B cell (primary cell): ENCODE measurements around the gene RGS9BP. TPM values are rescaled to one million over a fixed set of nuclear protein-coding genes. Genes with fewer than 3 reads are reported as not detected.

Experiments
- ATAC-seq: fragments of 200-7000 bp; cut with Tn5 transposase; one replicate; pipeline ENCODE4 v1.10.0; 2021; ENCODE audit warnings: low read depth, mild to moderate bottlenecking, moderate number of reproducible peaks, moderate library complexity
- CTCF ChIA-PET: fragments of 350-600 bp; sonication (Branson Sonifier 250); formaldehyde crosslinking; loops from one replicate; lab custom pipeline; 2021; ENCODE audit warnings: antibody characterized with exemption, inconsistent platforms; lab: Charles Lee
- POLR2A ChIA-PET: fragments of 350-600 bp; sonication (Branson Sonifier 250); formaldehyde crosslinking; loops from one replicate; lab custom pipeline; 2021; ENCODE audit warnings: antibody characterized with exemption; lab: Charles Lee
- DNase-seq: peaks from one replicate; pipeline ENCODE4 v3.0.0; 2013
- H2AFZ ChIP-seq: 2 replicates; pipeline ENCODE4 v1.6.1; 2012; ENCODE audit warnings: mild to moderate bottlenecking, low read depth, low read length; ENCODE audit not compliant: insufficient read depth, poor library complexity, severe bottlenecking
- H3K27ac ChIP-seq, 2 donors: 1 replicate in 1 of 2; 2 replicates in 1 of 2; pipeline ENCODE4 v1.5.1; 2012 to 2013; ENCODE audit warnings: low read length in 2 of 2, mild to moderate bottlenecking in 2 of 2, moderate library complexity in 1 of 2
- H3K27me3 ChIP-seq, 4 experiments: fragments of 200-600 bp in 1 of 4; sonication (generic) in 1 of 4; replicated peaks in 1 of 4; 1 replicate in 2 of 4; 2 replicates in 2 of 4; pipeline versions ENCODE4 v1.6.1 to v1.7.0; 2013 to 2016; ENCODE audit warnings: low read length in 3 of 4, mild to moderate bottlenecking in 2 of 4, mixed read lengths in 1 of 4, moderate library complexity in 1 of 4; ENCODE audit not compliant: insufficient read depth in 4 of 4, control insufficient read depth in 3 of 4; ENCODE audit errors: control extremely low read depth in 1 of 4
- H3K36me3 ChIP-seq, 2 experiments: replicated peaks in 1 of 2; 1 replicate in 1 of 2; 2 replicates in 1 of 2; pipeline versions ENCODE4 v1.6.1 to v1.7.1; 2013; ENCODE audit warnings: low read length in 1 of 2; ENCODE audit not compliant: insufficient read depth in 2 of 2, control insufficient read depth in 1 of 2; ENCODE audit errors: control extremely low read depth in 1 of 2, extremely low read depth in 1 of 2
- H3K4me1 ChIP-seq, 2 donors: fragments of 200-600 bp in 1 of 2; sonication (generic) in 1 of 2; 1 replicate in 1 of 2; 2 replicates in 1 of 2; pipeline versions ENCODE4 v1.5.1 to v1.6.1; 2013 to 2017; ENCODE audit warnings: low read length in 2 of 2; ENCODE audit not compliant: control insufficient read depth in 2 of 2, insufficient read depth in 2 of 2
- H3K4me2 ChIP-seq: replicated peaks from 2 replicates; pipeline ENCODE3; 2012; ENCODE audit warnings: mild to moderate bottlenecking, low read depth, low read length; ENCODE audit not compliant: poor library complexity, severe bottlenecking
- H3K4me3 ChIP-seq, 5 experiments: fragments of 200-600 bp in 1 of 5; sonication (generic) in 1 of 5; 1 replicate in 3 of 5; 2 replicates in 2 of 5; pipeline versions ENCODE4 v1.5.1 to v1.7.0; 2011 to 2016; ENCODE audit warnings: low read length in 4 of 5, mild to moderate bottlenecking in 4 of 5, low read depth in 2 of 5, control low read depth in 1 of 5, moderate library complexity in 1 of 5; ENCODE audit not compliant: insufficient read depth in 1 of 5; ENCODE audit errors: control extremely low read depth in 1 of 5, extremely low read depth in 1 of 5
- H3K79me2 ChIP-seq: fragments of 200-600 bp; sonication (generic); one replicate; pipeline ENCODE4 v1.6.0; 2016; ENCODE audit warnings: low read length; ENCODE audit not compliant: control insufficient read depth, insufficient read depth
- H3K9ac ChIP-seq: fragments of 200-600 bp; sonication (generic); 2 replicates; pipeline ENCODE4 v1.6.1; 2017; ENCODE audit warnings: mild to moderate bottlenecking, low read length, moderate library complexity
- H3K9me3 ChIP-seq, 3 donors: one replicate each; pipeline versions ENCODE4 v1.6.1 to v1.7.1; 2013; ENCODE audit warnings: low read length in 2 of 3; ENCODE audit not compliant: control insufficient read depth in 2 of 3, insufficient read depth in 1 of 3; ENCODE audit errors: control extremely low read depth in 1 of 3
- H4K20me1 ChIP-seq: 2 replicates; pipeline ENCODE4 v1.6.0; 2012; ENCODE audit warnings: mild to moderate bottlenecking, low read length; ENCODE audit not compliant: insufficient read depth, control insufficient read depth, poor library complexity, severe bottlenecking
- H3K27ac Mint-ChIP-seq: one replicate; pipeline ENCODE4 v1.8.0; 2021; ENCODE audit warnings: mixed read lengths
- H3K27me3 Mint-ChIP-seq: one replicate; pipeline ENCODE4 v1.8.0; 2021; ENCODE audit warnings: mixed read lengths
- H3K4me1 Mint-ChIP-seq: one replicate; pipeline ENCODE4 v1.8.0; 2021; ENCODE audit warnings: mixed read lengths
- H3K4me3 Mint-ChIP-seq: one replicate; pipeline ENCODE4 v1.8.0; 2021; ENCODE audit warnings: mixed read lengths
- H3K9me3 Mint-ChIP-seq: one replicate; pipeline ENCODE4 v1.8.0; 2022; ENCODE audit warnings: mixed read lengths; ENCODE audit not compliant: insufficient read depth
- EZH2 ChIP-seq: IDR thresholded peaks from 2 replicates; pipeline ENCODE4 v1.6.1; 2012; ENCODE audit warnings: borderline replicate concordance, low read depth, mild to moderate bottlenecking, moderate library complexity, low read length; ENCODE audit not compliant: insufficient read depth, poor library complexity, severe bottlenecking
- WGBS: methylation state at CpG from one replicate; pipeline ENCODE4 v1.1.5; 2013; ENCODE audit warnings: missing lambda C conversion rate; ENCODE audit not compliant: insufficient coverage; 5-methylcytosine and 5-hydroxymethylcytosine counted together
- intact Hi-C: fragments of 100-400 bp; cut with micrococcal nuclease; formaldehyde crosslinking; loops from one replicate; pipeline ENCODE4 v1.10.0; 2022
- polyA plus RNA-seq: library from polyadenylated mRNA; depleted of rRNA; stranded (reverse); fragments of >200 nt; gene quantifications from 2 replicates; pipeline ENCODE4 v1.2.3, GENCODE V29; 2012
- total RNA-seq, 2 donors: library from RNA; stranded (reverse); fragments of 120-200 nt in 1 of 2; gene quantifications; 1 replicate in 1 of 2; 2 replicates in 1 of 2; pipeline versions ENCODE4 v1.2.3 to v1.2.4, GENCODE V29; 2013 to 2022
- TF ChIP-seq, protein P1 (sequence below): fragments of 200-600 bp; IDR thresholded peaks from one replicate; pipeline ENCODE4 v1.8.0; 2022; ENCODE audit warnings: antibody characterized with exemption, mild to moderate bottlenecking

RGS9BP gene
- total and polyA plus RNA-seq, 2 donors (not counting 1 experiment from before 2014, with no cell fraction given), result 0.03 to 0.25 TPM

GRCh38 chr19:32708457-32708856, 32.8 kb downstream of the RGS9BP start:
- Histone ChIP-seq H3K79me2 (peaks cover 22% of the 10 kb centered on the region), H3K4me2 (no peak overlapping the region), H3K27ac (no peak overlapping the region), H3K9ac (no peak overlapping the region), H3K27me3 (no peaks in the 10 kb centered on the region), H3K36me3 (peaks cover 0 to 12% of the 10 kb centered on the region in 2 experiments), H3K4me3 (no peak overlapping the region), H3K4me1 (no peaks in the 10 kb centered on the region), H3K9me3 (peaks cover 0 to 23% (median 7%) of the 10 kb centered on the region in 3 donors), H4K20me1 (no peaks in the 10 kb centered on the region), H2AFZ (no peak overlapping the region)
- Mint-ChIP-seq H3K4me1 (peaks cover 1% of the 10 kb centered on the region), H3K4me3 (no peak overlapping the region), H3K27ac (no peak overlapping the region), H3K27me3 (no peaks in the 10 kb centered on the region), H3K9me3 (no peaks in the 10 kb centered on the region)
- POLR2A ChIA-PET, result no interaction called here
- TF ChIP-seq EZH2, result no peak
- TF ChIP-seq, protein P1, sequence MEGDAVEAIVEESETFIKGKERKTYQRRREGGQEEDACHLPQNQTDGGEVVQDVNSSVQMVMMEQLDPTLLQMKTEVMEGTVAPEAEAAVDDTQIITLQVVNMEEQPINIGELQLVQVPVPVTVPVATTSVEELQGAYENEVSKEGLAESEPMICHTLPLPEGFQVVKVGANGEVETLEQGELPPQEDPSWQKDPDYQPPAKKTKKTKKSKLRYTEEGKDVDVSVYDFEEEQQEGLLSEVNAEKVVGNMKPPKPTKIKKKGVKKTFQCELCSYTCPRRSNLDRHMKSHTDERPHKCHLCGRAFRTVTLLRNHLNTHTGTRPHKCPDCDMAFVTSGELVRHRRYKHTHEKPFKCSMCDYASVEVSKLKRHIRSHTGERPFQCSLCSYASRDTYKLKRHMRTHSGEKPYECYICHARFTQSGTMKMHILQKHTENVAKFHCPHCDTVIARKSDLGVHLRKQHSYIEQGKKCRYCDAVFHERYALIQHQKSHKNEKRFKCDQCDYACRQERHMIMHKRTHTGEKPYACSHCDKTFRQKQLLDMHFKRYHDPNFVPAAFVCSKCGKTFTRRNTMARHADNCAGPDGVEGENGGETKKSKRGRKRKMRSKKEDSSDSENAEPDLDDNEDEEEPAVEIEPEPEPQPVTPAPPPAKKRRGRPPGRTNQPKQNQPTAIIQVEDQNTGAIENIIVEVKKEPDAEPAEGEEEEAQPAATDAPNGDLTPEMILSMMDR, result no peak
- ATAC-seq (no peak), DNase-seq (no peak)
- CTCF ChIA-PET, result no interaction called here
- 25% methylated on average over 2 of the region's 3 CpGs for WGBS
- intact Hi-C loops, result no loop called here

DNA sequence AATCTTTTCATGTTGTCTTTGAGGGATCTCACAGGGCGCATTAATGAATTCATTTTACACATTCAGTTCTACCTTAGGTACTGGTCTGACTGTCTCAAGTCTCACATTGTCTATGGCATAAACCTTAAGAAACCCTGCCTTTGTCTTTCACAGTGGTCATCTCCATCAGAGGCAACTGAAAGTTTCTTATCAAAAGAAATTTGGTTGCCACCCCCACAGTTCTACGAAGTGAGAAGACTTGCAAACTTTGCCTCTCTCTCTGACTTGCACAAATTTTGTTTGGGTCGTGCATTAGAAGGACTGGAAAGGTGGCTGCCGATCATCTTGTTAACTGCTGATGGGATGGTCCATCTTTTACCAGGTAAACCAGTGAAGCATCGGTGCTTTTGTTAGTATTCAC, 33.4 kb downstream of the RGS9BP start:
- Histone ChIP-seq H4K20me1 (no peaks in the 10 kb centered on the region), H3K9ac (no peak overlapping the region), H3K9me3 (peaks cover 0 to 17% (median 4%) of the 10 kb centered on the region in 3 donors), H3K79me2 (peaks cover 18% of the 10 kb centered on the region), H3K4me3 (no peak overlapping the region), H2AFZ (no peak overlapping the region), H3K4me2 (no peak overlapping the region), H3K27me3 (no peaks in the 10 kb centered on the region), H3K27ac (no peak overlapping the region), H3K36me3 (peaks cover 0 to 12% of the 10 kb centered on the region in 2 experiments), H3K4me1 (no peaks in the 10 kb centered on the region)
- H3K9me3 Mint-ChIP-seq, result no peaks in the 10 kb centered on the region
- intact Hi-C loops, result no loop called here
- TF ChIP-seq, protein P1, result no peak
- no peak for TF ChIP-seq EZH2
- ATAC-seq (no peak), DNase-seq (no peak)
- no peak overlapping the region for H3K27ac Mint-ChIP-seq
- ChIA-PET CTCF (no interaction called here), POLR2A (no interaction called here)
- WGBS, result 97% methylated on average over 4 of the region's 5 CpGs
- H3K4me3 Mint-ChIP-seq, result no peak overlapping the region
- peaks cover 1% of the 10 kb centered on the region for H3K4me1 Mint-ChIP-seq
- no peaks in the 10 kb centered on the region for H3K27me3 Mint-ChIP-seq
